NCI-H1417 (cell line): Measurements from ENCODE around the gene PELI3.

ENCODE experiments used
- DNase-seq, 3 experiments: peaks; one replicate each; lab custom pipeline; 2025; lab: John Stamatoyannopoulos, UW

The PELI3 gene

GRCh38 chr11:66475349-66476172 is 8.9 kb downstream of the PELI3 start:
- DNase-seq, result peak in 1 of 3 experiments; percentile 18

GRCh38 chr11:66476173-66476840 is 9.6 kb downstream of the PELI3 start:
- no peak for DNase-seq

- DNase-seq, result peak in 1 of 3 experiments; percentile 24
These were observed 10.1 kb downstream of the PELI3 start for GRCh38 chr11:66476841-66477251.

GRCh38 chr11:66477263-66478201 is 10.8 kb downstream of the PELI3 start:
- no peak for DNase-seq

- peak in 2 of 3 experiments; percentile 16 to 71 for DNase-seq
These were observed 12.2 kb downstream of the PELI3 start for GRCh38 chr11:66478729-66479393.

- peak; percentile 81 to 98 (median 97) for DNase-seq
These were observed 12.8 kb downstream of the PELI3 start for GRCh38 chr11:66479394-66480116.

- DNase-seq, result peak; percentile 97 to 99 (median 99)
These were observed 13.6 kb downstream of the PELI3 start, which contains the start of gene DPP3 for GRCh38 chr11:66480117-66480938. Gene DPP3, plus strand, starts transcription at chr11:66480434. Its CDS starts 1,767 bp downstream, at chr11:66482201.

GRCh38 chr11:66484806-66485380 is 18.2 kb downstream of the PELI3 start:
- DNase-seq, result no peak

GRCh38 chr11:66488957-66489356 is 22.3 kb downstream of the PELI3 start:
- no peak for DNase-seq

GRCh38 chr11:66489636-66490035 is 22.9 kb downstream of the PELI3 start:
- DNase-seq, result peak in 2 of 3 experiments; percentile 94 to 98

- DNase-seq, result no peak
These were observed 24.7 kb downstream of the PELI3 start for GRCh38 chr11:66491315-66491935.

GRCh38 chr11:66492161-66492865 is 25.6 kb downstream of the PELI3 start:
- DNase-seq, result no peak

- no peak for DNase-seq
These were observed 26.4 kb downstream of the PELI3 start for GRCh38 chr11:66493130-66493529.

- DNase-seq, result no peak
These were observed 27.8 kb downstream of the PELI3 start for GRCh38 chr11:66494458-66494857.

- DNase-seq, result no peak
These were observed 28.2 kb downstream of the PELI3 start for GRCh38 chr11:66494935-66495334.

GRCh38 chr11:66495401-66495854 is 28.7 kb downstream of the PELI3 start:
- DNase-seq, result no peak

GRCh38 chr11:66497206-66497605 is 30.5 kb downstream of the PELI3 start:
- DNase-seq, result no peak

- no peak for DNase-seq
These were observed 31.8 kb downstream of the PELI3 start for GRCh38 chr11:66498506-66498905.
